ENCODE data around the gene UBE2G2.

UBE2G2 gene, protein sequence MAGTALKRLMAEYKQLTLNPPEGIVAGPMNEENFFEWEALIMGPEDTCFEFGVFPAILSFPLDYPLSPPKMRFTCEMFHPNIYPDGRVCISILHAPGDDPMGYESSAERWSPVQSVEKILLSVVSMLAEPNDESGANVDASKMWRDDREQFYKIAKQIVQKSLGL

DNA sequence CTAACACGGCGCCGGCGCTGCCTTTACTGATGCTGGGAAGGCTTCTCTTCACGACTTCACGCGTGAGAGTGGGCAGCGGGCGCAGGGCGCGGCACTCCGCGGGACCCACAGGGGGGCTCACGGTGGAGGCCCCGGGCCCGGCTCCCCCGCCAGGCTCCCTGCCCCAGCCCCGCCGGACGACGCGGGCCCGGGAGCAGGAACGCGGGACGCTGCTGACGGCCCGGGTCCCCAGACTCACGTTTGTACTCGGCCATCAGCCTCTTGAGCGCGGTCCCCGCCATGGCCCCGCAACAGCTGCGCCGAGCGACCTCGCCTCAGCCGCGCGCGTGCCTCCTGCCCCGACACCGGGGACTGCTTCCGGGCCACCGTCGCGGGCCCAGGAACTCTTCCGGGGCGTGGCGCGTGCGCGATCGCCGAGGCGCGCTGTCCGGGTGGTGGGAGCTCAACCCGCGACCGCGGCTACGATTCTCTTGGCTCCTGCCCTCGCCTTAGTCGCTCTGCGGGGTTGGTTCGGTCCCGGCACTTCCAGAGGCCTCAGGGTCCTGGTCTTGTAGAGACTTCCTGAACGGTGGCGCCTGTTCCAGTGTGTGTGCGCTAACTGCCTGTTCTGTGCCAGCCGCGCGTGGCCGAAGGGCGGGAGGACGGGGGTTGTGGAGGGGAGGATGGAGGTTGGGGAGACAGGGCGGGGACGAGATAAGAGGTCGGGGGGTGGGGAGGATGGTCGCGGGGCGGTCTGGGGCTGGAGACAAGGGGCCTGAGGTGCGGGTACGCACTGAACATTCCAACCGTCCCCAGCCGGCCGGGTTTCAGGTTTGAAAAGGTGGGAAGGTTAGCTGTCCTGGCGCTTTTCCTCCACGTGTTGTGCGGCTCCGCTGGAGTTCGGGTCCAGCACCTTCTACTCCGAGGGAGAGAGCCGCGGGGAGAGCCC, at the start of gene UBE2G2:
Gene UBE2G2 (minus strand): TSS at position 353 of the 928 bp plus-strand sequence. CDS start 72 bp downstream, at position 281.
- in situ Hi-C loops (cut with MboI; ENCODE audit: low sequenced_read_pairs) = loop anchor here (25.0 kb wide), 1 partner anchor 136 kb away; the partner anchor contains the start of gene SLX9

DNA sequence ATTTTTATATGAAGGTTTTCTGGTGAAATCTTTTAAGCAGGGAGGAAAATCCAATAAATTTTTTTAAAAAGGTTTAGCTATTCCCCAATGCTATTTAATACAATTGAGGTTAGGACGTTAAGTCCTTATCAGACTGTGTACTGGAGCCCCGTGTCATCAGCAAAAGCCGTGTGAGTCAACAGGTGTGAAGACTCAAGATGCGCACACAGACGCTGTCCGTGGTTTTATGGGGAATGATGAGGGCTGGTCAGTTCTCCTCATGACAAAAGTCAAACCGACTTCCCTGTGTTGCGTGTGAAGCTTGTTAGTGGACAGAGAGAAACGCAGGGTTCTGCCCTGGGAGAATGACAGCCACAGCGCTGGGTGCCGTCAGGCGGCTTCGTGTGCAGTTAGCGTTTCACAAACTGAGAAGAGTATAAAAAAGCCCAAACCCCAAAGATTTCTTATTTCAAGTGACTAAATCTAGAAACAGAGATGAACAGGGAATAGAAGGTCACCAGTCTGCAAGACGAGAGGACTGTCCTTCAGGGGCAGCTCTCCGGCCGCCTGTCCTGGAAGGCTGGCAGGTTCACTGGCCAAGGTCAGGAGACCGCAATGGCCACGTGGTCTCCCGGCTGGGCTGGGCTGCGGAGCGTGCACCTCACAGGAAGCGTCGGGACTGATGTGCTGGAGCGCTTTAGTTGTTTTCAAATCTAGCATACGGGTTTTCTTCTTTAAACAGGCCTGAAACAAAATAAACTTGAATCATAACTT, 49.5 kb upstream of the UBE2G2 start:
- in situ Hi-C loops (cut with MboI; ENCODE audit: low sequenced_read_pairs) = no loop called here

DNA sequence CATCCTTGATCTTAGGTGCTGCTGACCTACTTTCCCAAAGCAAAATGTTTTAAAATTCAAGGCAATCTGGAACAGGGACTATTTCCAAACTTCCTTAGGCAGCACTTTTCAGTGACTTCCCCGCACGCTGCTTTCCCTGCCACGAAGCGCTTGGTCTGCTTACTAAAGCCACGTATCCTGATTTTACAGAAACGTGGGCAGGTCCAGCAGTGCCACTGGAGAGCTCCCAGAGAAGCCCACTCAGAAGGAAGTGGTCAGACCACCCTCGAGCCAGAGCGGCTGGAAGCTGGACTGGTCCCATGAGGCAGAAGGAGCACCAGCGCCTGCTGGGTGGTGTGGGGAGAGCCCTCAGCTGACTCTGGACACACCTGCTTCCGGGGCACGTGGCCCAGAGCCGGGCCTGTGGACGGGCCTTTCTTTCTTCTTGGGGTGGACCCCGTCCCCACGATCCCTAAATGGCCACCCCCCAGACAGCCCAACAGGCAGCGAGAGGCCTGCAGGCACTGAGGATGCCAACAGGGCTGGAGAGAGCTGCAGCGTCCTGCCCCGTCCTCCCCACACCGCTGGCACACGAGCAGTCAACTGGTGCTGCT, 48.7 kb upstream of the UBE2G2 start:
- in situ Hi-C loops (cut with MboI; ENCODE audit: low sequenced_read_pairs) = no loop called here

DNA sequence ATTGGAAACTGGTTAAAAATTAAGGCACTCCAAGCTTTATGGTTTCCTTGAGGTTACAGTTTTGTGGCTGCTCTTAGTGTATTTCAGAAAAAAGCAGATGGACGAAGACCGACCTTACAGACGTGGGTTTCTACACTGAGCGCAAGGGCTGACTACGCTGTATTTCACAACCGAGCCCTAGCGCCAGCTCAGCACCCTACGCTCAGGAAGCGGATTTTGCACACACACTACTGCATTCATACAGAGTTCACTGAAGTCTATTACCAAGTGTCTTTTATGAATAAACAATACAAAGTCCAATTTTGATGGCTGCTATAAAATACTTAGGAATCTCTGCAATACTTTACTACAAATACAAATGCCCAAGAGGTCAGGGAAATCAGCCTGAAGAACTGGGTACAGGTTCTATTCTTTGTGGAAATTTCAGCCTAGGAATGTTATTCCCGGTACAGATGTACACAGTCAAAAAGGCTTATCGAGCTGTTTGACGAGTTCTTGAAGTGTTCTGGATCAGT, 48.1 kb upstream of the UBE2G2 start:
- in situ Hi-C loops (cut with MboI; ENCODE audit: low sequenced_read_pairs) = no loop called here

DNA sequence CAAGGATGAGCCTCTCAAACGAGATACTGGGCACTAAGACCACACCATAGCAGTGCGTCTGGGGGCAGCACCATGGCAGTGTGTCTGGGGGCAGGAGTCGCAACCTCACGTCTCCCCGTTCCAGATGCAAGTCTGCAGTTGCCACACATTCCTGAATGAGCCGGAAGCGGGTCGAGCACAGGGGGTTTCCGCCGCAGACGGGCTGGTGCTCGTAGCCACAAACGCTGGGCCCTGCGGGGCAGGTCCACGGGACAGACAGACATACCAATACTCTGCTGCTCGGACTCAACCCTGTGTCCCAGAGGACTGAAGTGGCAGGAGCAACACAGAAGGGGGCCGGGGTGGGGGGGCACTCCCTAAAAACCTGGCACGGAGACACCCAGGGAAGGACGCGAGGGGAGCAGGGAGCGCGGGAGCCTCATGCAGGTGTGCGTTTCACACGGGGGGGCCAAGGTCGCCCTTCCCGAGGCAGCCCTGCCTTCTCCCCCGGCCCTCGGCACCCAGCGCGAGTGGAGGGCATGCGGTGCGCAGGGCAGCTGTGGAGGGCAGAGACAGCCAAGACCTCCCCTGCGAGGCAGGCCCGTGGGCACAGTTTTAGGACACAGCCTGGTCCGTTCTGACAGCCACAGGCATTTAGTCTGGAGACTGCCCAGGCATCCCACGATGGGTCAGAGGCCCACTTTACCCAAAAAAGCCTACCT, 47.4 kb upstream of the UBE2G2 start:
- in situ Hi-C loops (cut with MboI; ENCODE audit: low sequenced_read_pairs) = no loop called here

DNA sequence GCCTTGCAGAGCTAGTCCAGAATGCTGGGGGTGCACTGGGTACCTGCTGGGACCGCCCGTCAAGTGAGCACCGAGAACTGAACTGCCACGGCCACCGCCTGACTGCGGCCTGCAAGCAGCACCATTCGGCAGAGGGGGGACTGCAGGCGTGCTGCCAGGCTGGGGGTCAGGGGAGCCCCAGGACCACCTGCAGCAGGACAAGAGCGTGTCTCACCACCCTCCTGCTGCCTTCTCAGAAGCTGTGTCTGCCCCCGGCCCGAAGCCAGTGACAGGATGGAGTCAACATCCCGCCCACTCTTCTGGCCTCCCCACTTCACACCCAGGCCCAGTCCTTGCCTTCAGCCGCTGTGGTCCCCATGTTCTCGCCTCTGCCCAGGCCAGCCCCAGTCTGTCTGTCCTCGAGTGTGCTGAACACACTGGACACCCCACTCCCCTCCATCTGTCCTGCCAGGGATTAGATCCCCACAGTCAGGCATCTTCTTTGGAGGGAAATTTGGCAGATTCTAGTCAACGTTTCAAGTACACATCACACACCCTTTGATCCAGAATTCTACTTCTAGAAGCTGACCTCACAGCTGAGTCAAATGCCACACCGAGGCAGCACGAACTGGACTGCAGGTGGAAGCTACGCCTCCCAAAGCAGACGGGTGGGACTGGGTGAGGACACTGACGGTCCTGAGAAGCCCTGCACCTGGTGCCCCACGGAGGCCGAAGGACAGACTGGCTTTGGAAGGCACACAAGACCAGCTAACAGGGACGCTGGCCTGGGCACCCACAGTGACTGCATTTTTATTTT, 45.8 kb upstream of the UBE2G2 start:
- in situ Hi-C loops (cut with MboI; ENCODE audit: low sequenced_read_pairs) = no loop called here

DNA sequence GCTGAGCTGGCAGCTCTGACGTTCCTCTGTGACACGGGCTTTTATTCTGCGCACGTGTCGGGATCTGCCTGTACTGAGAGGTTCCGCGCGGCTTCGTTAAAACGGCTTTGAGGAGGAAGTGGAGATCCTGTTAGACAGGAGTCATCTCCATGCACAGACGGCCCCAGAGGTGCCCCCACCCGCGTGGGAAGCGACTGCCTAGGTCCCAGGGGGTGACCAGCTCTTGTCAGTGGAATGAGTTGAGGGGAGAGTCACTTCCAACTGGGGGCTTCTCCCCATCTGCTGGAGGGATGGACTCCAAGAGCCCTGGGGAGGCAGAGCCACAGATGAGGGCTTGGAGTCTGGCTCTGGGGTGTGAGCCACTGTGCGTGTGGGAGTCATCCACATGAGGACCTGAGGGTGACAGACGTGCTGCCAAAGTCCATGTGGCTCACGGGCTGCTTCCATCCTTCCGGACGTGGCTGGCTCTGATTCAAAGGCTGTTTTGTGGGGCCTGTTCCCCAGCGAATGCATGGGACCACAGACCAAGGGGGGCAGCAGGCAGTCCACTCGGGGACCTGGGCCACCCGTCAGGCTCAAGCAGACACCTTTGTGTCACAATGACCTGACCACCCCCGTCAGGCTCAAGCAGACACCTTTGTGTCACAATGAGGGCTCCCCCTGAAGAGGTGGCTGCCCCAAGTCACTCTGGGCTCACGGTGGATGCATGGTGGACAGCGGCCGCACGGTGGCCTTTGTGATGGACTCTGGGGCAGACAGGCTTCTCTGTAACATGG, 45.1 kb upstream of the UBE2G2 start:
- in situ Hi-C loops (cut with MboI; ENCODE audit: low sequenced_read_pairs) = no loop called here

DNA sequence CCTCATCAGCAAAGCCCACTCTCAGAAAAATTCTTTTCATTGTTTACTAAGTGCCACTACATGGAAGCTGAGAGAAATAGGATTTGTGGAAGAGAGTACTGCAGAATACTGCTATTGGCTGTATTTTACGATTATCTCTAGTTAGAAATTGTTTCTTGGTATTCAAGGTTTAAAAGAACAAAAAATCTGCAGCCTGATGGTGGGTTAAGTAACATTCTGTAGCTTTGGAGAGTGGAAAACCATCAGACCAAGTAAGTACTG, 44.5 kb upstream of the UBE2G2 start:
- in situ Hi-C loops (cut with MboI; ENCODE audit: low sequenced_read_pairs) = no loop called here

DNA sequence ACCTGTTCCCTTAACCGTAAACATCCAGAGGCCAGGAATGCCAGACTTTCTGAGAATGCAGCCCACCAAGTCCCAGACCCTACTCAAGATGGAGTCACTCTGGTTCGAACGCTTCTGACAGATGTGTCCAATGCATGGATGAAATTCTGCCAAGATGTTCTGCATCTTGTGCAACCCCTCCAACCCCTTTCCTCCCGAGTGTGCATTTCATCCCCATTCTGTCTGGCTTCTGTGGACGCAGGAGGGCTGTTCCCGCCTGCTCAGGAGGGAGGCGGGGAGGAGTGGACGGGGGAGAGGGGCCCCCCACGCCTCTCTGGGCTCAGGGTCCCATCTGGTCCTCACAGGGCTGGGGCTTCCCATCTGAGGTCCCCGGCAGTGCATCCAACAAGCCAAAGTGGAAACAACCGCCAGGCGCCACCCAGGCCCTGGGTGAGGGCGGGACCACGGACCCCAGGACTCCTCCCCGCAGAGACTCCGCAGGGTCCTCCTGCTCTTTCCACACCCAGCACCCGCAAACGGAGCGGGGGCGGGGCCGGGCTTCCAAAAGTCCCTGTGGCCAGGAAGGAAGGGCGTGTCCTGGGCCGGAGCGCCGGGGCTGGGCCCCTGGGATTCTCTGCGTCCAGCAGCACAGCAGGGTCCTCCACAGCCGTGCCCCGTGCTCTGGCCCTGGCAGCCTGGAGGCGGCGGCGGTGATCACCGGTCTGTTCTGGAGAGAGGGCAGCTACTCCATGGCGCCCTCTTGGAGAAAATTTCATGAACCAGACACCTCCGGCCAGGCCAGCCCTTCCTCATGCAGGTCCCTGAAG, 44.0 kb upstream of the UBE2G2 start:
- in situ Hi-C loops (cut with MboI; ENCODE audit: low sequenced_read_pairs) = no loop called here

DNA sequence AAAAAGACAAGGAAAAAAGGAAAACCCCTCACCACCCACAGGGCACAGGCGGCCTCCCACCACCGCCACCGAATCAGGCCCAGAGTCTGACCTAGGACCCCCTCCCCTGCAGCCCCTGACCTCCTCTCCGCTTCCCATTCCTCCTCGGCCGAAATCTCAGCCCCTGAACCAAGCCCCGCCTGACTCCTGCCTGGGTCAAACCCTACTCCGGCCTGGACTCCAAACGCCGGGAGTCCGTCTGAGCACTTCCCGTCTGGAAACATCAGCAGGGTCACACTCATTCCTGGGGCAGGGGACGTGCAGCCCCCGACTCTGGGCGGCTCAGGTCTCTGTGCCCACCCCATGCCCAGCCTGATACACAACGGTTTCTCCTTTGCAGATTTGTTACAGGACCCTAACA, 42.6 kb upstream of the UBE2G2 start:
- in situ Hi-C loops (cut with MboI; ENCODE audit: low sequenced_read_pairs) = no loop called here

DNA sequence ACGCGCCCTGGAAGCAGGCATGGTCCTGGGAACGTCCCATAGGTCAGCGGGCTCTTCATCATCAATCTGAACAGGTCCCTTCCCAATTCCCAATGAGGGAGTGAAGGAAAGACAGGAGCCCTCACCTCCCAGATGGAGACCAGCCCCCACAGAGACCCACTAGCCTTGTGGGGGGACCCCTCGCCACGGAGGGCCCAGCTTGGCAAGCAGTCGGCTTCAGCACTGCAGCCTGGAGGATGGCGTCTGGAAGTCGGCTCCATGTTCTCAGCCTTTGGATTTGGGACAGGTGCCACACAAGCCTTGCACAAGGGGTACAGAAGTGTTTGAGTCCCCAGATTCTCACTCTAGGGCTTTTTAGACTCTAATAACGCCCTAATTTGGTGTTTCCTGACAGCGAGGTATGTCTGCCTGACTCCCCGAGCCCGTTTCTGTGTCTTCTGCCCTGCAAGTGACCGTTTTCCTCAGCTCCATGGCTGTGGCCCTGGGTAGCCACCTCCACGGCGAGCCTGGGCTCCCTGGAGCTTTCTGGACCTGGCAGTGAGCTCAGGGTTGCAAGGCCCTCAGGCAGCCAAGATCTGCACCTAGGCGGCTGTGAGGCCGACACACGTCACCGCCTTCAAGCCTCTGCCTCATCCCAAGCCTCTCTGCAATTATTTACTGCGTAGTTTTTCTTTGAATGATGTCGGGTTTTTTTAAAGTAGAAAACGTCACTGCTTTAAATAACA, 41.3 kb upstream of the UBE2G2 start:
- in situ Hi-C loops (cut with MboI; ENCODE audit: low sequenced_read_pairs) = no loop called here

DNA sequence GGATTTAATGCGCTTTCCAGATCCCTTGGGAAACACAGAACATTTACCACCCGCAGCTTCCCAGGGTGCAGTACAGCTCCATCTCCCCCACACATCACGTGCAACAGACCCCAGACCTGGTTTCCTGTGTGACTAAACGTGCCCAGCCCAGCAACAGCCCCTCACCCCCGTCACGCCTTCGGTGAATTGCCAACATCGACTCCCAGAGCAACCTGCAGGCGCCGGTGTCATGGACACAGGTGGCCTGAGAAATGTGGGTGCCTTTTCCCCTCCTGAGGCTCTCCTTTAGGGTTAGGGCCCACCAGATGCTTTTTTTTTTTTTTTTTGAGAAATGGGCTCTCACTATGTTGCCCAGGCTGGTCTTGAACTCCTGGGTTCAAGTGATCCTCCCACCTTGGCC, 40.5 kb upstream of the UBE2G2 start:
- in situ Hi-C loops (cut with MboI; ENCODE audit: low sequenced_read_pairs) = no loop called here

DNA sequence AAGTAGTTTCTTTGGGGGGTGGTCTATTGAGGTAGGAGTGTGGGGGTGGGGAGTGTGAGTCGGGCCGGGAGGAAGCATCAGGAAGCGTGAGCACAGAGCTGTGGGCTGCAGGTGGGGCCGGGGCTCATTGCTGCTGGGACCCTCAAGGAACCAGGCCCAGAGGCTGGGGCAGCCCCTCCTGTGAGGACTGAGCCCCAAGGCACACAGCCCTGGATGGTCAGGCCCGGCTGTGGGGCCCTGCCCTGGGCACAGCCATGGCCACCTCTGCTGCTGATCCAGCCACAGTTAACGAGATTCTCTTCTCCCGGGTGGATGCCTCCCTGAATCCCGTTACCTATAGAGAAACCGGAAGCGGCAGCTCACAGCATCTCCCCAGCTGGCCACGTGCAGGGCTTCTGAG, 39.2 kb upstream of the UBE2G2 start:
- in situ Hi-C loops (cut with MboI; ENCODE audit: low sequenced_read_pairs) = no loop called here

DNA sequence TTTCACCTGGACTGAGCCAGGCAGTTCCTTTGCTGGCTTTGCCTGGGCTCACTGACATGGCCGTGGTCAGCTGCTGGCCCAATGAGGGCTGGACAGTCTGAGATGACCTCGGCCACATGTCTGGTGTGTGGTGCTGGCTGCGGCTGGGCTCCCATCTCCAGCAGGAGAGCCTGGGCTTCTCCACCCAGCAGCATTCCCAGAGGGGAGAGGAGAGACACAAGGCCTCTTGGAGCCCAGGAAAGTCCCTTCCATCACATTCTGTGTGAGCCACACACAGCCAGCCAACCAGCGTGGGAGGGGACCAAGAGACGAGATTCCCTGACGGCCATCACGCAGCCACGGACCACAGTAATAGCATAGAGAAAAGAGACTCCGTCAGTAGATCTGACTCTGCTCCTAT, 37.3 kb upstream of the UBE2G2 start:
- in situ Hi-C loops (cut with MboI; ENCODE audit: low sequenced_read_pairs) = no loop called here

DNA sequence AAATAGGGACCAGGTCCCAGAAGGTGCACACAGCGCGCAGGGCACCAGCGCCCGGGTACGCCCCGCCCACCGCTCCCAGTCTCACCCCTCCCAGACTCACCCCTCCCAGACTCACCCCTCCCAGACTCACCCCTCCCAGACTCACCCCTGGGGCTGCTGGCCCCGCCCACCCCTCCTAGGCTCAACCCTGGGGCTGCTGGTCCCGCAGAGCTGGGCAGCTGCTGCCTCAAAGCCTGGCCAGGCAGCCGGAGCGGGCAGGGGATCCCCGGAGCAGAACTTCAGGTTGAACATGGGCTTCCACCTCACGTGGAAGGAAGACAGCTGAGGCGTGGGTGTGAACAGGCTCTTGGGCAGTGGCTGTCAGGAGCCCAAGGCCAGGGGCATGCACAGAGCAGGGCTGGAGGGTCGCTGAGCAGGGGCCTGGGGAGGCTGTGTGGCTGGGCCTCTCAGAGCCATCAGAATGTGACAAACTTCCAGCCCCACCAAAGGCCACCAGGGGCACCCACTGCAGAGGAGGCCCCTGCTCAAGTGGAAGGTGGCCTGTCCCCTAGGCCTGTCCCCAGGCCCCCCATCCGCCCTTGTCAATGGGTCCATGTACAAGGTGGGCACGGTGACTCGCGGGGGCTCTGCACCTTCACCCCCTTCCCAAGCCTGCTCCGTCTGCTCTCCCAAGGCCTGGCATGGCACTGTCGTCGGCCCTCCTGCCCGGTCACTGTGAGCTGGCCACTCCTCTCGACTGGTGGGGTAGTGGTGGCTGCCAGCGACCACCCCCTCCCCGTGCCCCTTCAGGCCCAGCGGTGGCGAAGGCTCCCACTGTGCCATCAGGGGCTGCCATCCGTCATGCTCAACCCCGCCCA, 36.6 kb upstream of the UBE2G2 start:
- in situ Hi-C loops (cut with MboI; ENCODE audit: low sequenced_read_pairs) = no loop called here

DNA sequence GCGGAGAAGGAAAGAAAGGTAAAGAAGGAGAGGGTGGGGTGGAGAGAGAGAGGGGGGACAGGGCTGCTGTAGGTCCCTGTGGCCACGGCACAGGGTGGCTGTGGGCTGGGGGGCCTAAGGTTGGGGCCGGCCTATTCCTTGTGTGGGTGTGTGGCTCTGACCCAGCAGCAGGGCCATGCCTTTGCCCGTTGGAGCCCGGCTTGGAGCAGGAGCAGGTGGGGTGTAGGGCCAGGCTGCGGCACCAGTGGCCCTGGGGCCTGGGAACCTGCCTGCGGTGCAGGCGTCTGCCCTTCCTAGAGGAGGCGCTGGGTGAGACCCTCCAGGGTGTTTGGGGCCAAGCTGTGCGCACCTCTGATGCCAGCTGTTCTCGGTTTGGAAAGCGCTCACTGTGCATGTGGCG, 35.9 kb upstream of the UBE2G2 start:
- in situ Hi-C loops (cut with MboI; ENCODE audit: low sequenced_read_pairs) = no loop called here

Measured in HL-60/S4 treated with retinoic acid at 250 ng/mL for 4 days and 3 days (cell line).